IPS-20b (cell line): ENCODE measurements around the gene C10orf143.
A peak's percentile ranks its signal among the peaks of the same experiment; 100 is the strongest.
"Not testable (repeated sequence)": the region's sequence is repeated elsewhere in the genome, so short reads cannot be mapped to it uniquely, and the experiment has no call there.

Source experiments
- H3K27ac ChIP-seq: one replicate; pipeline ENCODE4 v1.5.1; 2013; ENCODE audit warnings: low read length
- H3K27me3 ChIP-seq: 2 replicates; pipeline ENCODE4 v1.6.1; 2013; ENCODE audit warnings: mild to moderate bottlenecking, low read length, inconsistent platforms; ENCODE audit not compliant: insufficient read depth
- H3K36me3 ChIP-seq: 2 replicates; pipeline ENCODE4 v1.6.1; 2013; ENCODE audit warnings: low read depth, mild to moderate bottlenecking, inconsistent platforms, low read length, moderate library complexity; ENCODE audit not compliant: insufficient read depth
- H3K4me1 ChIP-seq: 2 replicates; pipeline ENCODE4 v1.6.1; 2013; ENCODE audit warnings: mild to moderate bottlenecking, control low read depth, inconsistent platforms, low read length, moderate library complexity; ENCODE audit not compliant: insufficient read depth
- H3K4me3 ChIP-seq: 2 replicates; pipeline ENCODE4 v1.5.1; 2013; ENCODE audit warnings: mild to moderate bottlenecking, low read length, inconsistent platforms
- H3K9ac ChIP-seq: 2 replicates; pipeline ENCODE4 v1.6.1; 2013; ENCODE audit warnings: low read depth, mild to moderate bottlenecking, inconsistent platforms, low read length, moderate library complexity
- H3K9me3 ChIP-seq: 2 replicates; pipeline ENCODE4 v1.6.1; 2013; ENCODE audit warnings: mild to moderate bottlenecking, low read depth, low read length, inconsistent platforms; ENCODE audit not compliant: insufficient read depth

C10orf143 gene

DNA sequence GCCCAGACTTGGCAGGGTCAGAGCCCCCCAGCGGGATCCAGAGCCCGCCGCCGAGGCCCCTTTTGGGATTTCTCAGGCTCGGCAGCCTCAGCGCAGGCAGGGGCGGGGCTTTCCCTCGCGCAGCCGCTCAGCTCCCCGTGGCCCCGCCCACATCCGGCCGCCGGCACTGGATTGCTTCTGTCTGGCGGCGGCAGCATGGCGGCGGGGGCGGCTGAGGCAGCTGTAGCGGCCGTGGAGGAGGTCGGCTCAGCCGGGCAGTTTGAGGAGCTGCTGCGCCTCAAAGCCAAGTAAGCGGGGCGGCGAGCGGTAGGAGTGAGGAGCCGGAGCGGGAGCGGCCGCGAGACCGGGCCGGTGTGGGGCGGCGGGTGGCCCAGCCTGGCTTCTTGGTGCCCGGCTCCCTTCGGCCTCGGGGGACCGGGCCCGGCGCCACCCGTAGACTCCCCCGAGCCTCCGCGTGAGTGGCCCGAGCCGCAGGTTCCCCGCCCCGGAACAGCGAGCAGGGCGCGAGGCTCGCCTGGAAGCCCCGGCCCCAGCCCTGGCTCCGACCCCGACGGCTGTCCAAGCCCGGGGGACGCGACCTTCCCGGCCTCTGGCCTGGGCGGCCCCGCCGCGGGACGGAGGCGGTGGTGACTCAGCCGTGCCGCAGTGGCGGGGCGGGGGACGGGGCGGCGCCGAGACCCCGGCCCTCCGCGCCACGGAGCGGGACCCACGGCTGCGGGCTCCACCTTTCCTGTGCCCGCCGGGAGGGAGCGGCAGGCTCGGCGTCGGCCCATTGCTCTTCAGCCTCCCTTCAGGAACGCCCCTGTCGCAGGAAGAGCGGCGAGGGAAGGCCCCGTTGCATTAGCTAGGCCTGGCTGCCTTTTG lies 25.8 kb upstream of the C10orf143 start, which contains the start of gene GLRX3:
TSS of gene GLRX3 (plus strand) at position 166 of the 864 bp plus-strand sequence. CDS start at position 196, 30 bp downstream.
- Histone ChIP-seq H3K4me3 (peak within 1 kb of the TSS; percentile 76), H3K36me3 (peaks cover 7% of the 10 kb centered on the region; the same call in 1 of the 2 replicates), H3K27ac (no peak within 1 kb of the TSS), H3K9me3 (no peaks in the 10 kb centered on the region), H3K27me3 (no peaks in the 10 kb centered on the region), H3K4me1 (no peaks in the 10 kb centered on the region; the same call in 1 of the 2 replicates), H3K9ac (peak within 1 kb of the TSS; percentile 68; the same call in 1 of the 2 replicates)

DNA sequence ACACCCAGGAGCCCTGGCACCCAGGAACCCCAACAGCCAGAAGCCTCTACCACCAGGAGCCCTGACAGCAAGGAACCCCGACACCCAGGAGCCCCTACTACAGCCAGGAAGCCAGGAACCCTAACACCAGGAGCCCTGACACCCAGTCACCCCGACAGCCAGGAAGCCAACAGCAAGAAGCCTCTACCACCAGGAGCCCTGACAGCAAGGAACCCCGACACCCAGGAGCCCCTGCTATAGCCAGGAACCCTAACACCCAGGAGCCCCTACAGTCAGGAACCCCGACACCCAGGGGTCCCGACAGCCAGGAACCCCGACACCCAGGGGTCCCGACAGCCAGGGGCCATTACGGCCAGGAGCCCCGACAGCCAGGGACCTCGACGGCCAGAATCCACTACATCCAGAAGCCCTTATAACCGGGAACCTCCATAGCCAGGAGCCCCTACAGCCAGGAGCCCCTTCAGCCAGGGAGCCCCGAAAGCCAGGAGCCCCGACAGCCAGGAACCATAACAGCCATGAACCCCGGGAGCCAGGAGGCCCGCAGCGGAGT lies 25.1 kb upstream of the C10orf143 start:
- Histone ChIP-seq H3K27me3 (no peaks in the 10 kb centered on the region), H3K9me3 (no peaks in the 10 kb centered on the region), H3K4me3 (peak overlapping the region; percentile 76; the same call in 1 of the 2 replicates), H3K27ac (no peak overlapping the region), H3K36me3 (no peaks in the 10 kb centered on the region), H3K9ac (peak overlapping the region; percentile 61; the same call in 1 of the 2 replicates), H3K4me1 (no peaks in the 10 kb centered on the region)

DNA sequence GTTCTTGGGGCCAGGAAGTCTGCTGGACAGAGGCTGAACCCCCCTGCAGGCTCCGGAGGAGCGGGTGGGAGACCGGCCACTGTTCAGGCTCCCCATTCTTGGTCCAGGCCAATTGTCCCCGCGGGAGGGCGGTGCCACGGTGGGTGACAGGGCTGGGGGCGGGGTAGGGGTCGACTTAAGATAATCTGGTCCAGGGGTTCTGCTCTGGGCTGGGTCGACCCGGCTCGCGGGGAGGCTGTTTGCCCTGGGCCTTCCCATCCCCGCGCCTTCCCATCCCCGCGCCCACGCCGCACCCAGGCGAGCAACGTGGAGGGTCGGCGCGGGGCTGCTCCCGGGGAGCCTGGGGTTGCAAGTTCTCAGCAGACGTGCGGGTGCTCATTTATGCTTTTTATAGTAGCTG lies 18.3 kb upstream of the C10orf143 start:
- H3K27ac ChIP-seq, result no peak overlapping the region
- H3K36me3 ChIP-seq, result no peaks in the 10 kb centered on the region

DNA sequence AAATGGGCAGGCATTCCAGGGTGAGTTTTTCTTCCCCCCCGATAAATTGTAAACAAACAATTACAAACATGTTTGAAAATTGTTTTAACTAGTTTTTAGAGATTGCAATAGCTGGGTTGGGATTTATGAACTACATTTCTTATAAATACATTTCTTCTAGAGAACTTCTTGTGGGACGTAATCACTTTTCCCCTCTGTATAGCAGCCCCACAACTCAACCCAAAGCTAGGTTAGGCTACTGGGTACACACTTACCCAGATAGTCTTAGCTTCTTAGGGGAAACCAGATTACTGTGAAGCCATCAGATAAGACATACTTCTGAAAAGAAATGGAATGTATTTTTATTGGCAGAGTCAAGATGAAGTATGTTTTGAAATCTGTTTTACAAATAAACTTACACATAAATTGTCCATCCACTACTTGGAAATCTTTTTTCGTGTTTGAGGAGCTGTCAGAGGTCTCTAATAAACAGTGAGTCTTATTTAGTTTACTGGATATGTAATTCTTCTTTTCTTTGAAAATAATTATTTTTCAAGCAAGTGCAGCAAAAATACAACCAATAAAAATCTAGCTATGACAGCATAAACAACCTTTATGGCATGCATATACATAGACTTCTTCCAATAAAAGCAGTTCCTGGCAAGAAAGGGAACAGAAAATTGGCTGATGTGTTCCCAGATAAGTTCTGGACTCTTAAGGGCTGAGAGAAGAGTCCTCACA lies 17.6 kb upstream of the C10orf143 start:
- Histone ChIP-seq H3K4me3 (no peak overlapping the region), H3K4me1 (peaks cover 3% of the 10 kb centered on the region; the same call in 1 of the 2 replicates), H3K36me3 (no peaks in the 10 kb centered on the region), H3K27me3 (peaks cover 7% of the 10 kb centered on the region), H3K9ac (no peak overlapping the region), H3K27ac (no peak overlapping the region), H3K9me3 (no peaks in the 10 kb centered on the region)

More for the DNA sequence above, 18.3 kb upstream of the C10orf143 start:
- Histone ChIP-seq H3K4me3 (no peak overlapping the region), H3K27me3 (peaks cover 7% of the 10 kb centered on the region), H3K9me3 (no peaks in the 10 kb centered on the region), H3K9ac (no peak overlapping the region), H3K4me1 (peaks cover 3% of the 10 kb centered on the region; the same call in 1 of the 2 replicates)

DNA sequence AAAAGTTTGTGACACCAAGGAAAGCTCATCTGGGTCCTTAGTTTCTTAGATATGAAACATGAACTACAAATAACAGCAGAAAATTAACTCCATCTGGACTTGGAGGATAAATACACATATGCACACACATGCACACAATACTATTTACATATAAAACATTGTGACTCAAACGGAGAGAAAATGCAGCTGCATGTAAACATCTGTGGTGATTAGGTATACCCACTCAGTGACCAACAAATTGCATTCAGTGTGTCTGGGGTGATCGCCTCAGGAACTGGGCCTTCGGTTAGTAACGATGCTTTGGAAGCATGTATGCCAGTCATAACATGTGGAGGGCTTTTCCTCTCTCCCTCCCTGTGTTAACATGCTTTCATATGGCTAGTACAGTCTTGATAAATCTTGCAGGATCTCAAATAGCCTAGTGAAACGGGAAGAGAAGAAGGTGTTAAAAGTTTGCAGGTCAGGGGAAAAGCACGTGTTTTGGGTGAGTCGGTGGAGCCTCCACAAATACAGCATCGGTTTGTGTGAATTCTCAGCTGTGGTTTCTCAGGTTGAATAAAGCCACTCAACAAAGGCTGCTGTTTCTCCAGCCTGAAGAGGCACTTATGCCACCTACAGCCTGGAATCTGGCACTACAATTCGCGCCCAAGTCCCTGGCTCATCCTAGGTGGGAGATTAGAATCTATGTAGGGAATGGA lies 16.9 kb upstream of the C10orf143 start:
- Histone ChIP-seq H3K27me3 (peaks cover 7% of the 10 kb centered on the region), H3K36me3 (no peaks in the 10 kb centered on the region), H3K27ac (no peak overlapping the region), H3K9ac (peak overlapping the region; percentile 23; the same call in 1 of the 2 replicates), H3K9me3 (no peaks in the 10 kb centered on the region), H3K4me1 (peaks cover 3% of the 10 kb centered on the region; the same call in 1 of the 2 replicates), H3K4me3 (no peak overlapping the region)

DNA sequence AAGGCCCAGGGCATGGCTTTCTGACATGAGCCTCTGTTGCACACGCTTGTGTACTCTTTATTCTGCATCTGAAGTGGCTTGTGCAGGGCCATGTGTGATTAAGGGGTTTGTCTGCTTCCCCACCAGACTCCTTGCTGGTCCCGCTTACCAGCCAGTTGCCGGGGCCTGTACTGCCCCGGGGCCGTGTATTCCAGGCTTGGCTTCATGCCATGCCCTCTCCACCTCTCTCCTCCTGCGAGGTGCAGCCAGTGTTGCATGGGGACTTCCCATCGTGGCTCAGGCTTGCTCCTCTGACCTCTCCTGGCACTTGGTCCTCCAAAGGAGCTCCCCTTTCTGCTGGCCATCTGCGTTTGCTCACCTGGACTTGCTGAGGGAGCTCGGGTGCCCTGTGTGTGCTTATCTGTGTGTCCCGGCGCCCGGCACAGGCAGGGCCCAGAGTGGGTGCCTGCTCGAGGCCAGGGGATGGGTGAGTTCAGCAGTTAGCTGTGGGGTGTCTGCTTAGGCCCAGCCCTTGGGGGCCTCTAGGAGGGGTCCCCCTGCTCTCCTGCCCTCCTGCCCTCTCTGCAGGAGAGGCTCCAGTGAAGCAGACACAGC lies 11.0 kb upstream of the C10orf143 start:
- no peak overlapping the region for H3K27ac ChIP-seq
- peaks cover 2% of the 10 kb centered on the region; the same call in 1 of the 2 replicates for H3K27me3 ChIP-seq
- no peaks in the 10 kb centered on the region for H3K4me1 ChIP-seq
- no peak overlapping the region for H3K4me3 ChIP-seq
- no peak overlapping the region for H3K9ac ChIP-seq
- peaks cover 8% of the 10 kb centered on the region; the same call in 1 of the 2 replicates for H3K9me3 ChIP-seq
- no peaks in the 10 kb centered on the region for H3K36me3 ChIP-seq

DNA sequence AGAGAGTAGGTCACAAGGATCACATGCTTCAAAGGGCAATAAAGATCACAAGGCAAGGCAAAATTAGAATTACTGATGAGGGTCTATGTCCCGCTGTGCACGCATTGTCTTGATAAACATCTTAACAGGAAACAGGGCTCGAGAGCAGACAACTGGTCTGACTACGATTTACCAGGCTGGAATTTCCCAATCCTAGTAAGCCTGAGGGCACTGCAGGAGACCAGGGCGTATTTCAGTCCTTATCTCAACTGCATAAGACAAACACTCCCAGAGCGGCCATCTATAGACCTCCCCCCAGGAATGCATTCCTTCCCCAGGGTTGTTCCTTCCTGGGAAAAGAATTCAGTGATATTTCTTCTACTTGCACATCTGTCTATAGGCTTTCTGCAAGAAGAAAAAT lies 6.9 kb upstream of the C10orf143 start:
- H3K27ac ChIP-seq, H3K27me3 ChIP-seq, H3K4me1 ChIP-seq, H3K9ac ChIP-seq, H3K4me3 ChIP-seq, H3K9me3 ChIP-seq, H3K36me3 ChIP-seq: not testable (repeated sequence)

DNA sequence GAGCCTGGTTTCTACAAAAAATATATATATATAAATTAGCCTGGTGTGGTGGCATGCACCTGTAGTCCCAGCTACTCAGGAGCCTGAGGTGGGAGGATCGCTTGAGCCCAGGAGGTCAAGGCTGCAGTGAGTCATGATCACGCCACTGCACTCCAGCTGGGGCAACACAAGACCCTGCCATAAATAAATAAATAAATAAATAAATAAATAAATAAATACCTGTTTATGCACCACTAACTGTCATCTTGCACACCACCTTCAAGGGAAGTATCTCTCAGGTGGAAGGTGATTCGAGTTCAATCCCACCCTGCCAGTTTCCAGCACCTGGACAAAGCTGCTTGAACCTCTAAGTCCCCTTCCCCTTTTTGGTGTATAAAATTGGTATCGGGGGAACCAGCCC lies 6.3 kb upstream of the C10orf143 start:
- not testable (repeated sequence) for H3K9me3 ChIP-seq, H3K4me1 ChIP-seq, H3K27me3 ChIP-seq, H3K4me3 ChIP-seq, H3K27ac ChIP-seq, H3K36me3 ChIP-seq, H3K9ac ChIP-seq

DNA sequence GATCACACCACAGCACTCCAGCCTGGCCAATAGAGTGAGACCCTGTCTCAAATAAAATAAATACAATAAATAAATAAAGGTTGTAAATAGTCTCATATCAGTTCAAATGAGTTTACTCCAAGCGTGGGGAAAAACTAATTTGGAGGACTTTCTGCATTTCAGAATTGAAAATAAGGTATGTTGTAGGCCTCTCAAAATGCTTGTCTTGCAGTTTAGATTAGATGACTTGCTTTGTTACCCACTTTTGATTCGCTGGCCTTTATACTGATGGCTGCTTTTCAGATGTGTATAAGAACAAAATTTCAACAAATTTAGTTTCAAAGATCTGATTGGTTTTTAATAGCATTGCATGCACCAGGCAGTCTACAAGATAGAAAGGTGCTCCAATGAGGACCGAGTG lies 2.2 kb upstream of the C10orf143 start:
- Histone ChIP-seq H3K4me1 (0 out of 2 replicates have a peak, but pooled peaks cover 4% of the 10 kb centered on the region), H3K9me3 (peaks cover 3% of the 10 kb centered on the region; the same call in 1 of the 2 replicates), H3K4me3 (no peak overlapping the region), H3K27ac (no peak overlapping the region), H3K36me3 (no peaks in the 10 kb centered on the region), H3K27me3 (no peaks in the 10 kb centered on the region), H3K9ac (no peak overlapping the region)

DNA sequence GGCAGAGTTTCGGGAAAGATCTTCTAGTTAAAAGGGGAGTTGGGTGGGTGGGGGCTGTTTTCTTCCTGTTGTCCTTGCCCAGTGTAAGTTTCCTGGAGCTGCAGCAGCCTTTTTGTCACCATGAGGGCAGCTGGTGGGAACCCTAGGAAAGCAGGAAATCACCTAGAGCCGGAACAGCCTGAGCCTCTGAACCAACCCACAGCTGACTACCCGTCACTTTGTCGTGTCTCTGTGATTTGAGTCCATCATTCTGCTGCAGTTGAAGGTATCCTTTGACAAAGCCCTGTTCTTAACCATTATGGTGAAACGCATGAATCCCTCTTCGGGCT lies 1.2 kb upstream of the C10orf143 start:
- Histone ChIP-seq H3K36me3 (no peaks in the 10 kb centered on the region), H3K27ac (no peak overlapping the region), H3K9me3 (no peaks in the 10 kb centered on the region; the same call in 1 of the 2 replicates), H3K9ac (peak overlapping the region; percentile 98; the same call in 1 of the 2 replicates), H3K4me1 (0 out of 2 replicates have a peak, but pooled peaks cover 4% of the 10 kb centered on the region), H3K27me3 (peaks cover 3% of the 10 kb centered on the region), H3K4me3 (peak overlapping the region; percentile 99)
